D721Med (cell line): ENCODE data around the gene CHD6.

Source experiments
- DNase-seq: peaks from one replicate; pipeline ENCODE4 v3.0.0; 2011; ENCODE audit warnings: low spot score; ENCODE audit not compliant: insufficient read length
- FAIRE-seq: peaks from 2 replicates; lab custom pipeline; 2011; peaks lifted over from hg19 to GRCh38; lab: Jason Lieb, UNC
- CTCF ChIP-seq: IDR thresholded peaks from 2 replicates; pipeline ENCODE4 v1.5.1; 2012; ENCODE audit warnings: mild to moderate bottlenecking, control low read depth; ENCODE audit not compliant: insufficient read depth; ENCODE audit errors: missing control alignments

CHD6 gene

GRCh38 chr20:41398408-41398807 lies 219.8 kb downstream of the CHD6 start:
- no peak for FAIRE-seq
- TF ChIP-seq CTCF: no peak
- DNase-seq: no peak

DNA sequence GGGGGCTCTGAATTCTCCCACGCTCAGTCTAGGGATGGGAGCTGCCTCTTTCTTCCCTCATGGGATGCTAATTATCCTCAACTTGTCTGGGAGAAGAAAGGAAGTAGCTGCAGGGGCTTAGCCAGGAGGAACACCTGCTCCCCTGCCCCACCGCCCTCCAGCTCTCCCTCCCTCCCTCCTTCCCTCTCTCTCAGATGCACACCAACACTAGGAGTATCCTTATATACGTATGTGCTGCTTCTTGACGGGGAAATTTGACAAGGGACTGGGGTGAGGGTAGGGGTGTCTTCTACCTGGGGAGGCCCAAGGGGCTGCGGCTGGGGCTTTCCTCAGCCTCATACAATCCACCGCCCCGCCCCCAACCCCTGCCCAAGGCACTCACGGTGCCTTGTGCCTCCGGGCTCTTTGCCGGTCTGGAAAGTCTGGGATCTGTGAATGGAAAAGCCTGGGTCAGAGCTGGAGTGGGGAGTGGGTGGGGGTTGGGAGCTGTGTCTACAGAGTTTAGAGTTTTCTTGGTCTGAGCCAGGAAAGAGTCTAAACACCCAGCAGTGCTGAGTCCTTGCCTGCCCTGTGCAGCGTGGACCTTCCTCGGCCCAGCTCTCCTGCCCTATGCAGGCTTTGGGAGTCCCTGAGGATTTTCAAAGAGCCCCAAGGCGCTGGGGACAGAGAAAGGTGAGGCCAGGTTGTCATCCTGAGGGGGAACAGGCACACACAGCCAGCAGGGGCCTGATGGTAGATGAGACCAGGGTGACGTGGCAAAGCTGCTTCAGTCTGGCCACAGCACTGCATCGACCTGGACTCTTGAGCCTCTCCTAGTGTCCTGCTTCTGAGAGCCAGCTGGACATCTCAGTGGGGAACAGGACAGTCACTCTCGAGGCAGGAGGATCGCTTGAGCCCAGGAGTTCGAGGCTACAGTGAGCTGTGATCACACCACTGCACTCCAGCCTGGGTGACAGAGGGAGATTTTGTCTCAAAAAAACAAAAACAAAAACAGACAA lies 222.2 kb downstream of the CHD6 start:
- DNase-seq (no peak), FAIRE-seq (no peak)
- TF ChIP-seq CTCF: no peak

DNA sequence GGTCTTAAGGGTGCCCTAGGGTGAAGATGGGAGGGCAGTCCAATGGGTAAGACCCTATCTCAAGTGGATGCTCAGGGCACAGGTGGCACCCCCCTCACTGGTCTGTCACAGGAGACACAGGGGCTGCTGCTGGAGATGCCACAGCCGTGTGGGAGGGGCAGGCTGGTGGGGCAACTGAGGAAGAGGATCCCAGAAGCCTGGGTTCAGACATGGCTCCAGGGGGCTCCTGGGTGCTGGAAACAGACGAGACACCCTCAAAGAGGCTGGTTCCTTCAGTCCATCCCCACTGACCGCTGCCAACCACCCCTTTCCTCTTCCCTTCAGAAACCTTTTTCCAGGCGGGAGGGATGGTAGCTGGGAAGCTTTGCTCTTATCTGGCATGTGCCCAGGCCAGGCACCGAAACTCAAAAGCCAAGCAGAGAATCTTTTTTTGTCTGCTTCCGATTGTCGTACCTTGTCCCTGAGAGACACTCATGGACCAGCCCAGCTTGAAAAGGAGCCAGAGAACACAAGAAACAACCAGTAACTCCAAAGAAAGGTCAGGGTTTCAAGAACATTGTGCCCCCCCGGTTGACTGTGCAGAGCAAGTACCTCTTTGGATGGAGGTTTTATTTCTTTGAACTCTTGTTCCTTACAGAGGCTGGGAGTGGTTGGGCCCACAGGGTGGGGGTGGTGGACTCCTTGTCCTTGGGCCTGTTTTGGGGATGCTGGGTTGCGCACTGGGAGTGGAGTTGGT lies 223.1 kb downstream of the CHD6 start:
- FAIRE-seq (no peak), DNase-seq (no peak)
- no peak for TF ChIP-seq CTCF

GRCh38 chr20:41394081-41394480 lies 224.1 kb downstream of the CHD6 start:
- DNase-seq (no peak), FAIRE-seq (no peak)
- no peak for TF ChIP-seq CTCF

GRCh38 chr20:41393705-41394066 lies 224.5 kb downstream of the CHD6 start:
- FAIRE-seq (no peak), DNase-seq (no peak)
- no peak for TF ChIP-seq CTCF

DNA sequence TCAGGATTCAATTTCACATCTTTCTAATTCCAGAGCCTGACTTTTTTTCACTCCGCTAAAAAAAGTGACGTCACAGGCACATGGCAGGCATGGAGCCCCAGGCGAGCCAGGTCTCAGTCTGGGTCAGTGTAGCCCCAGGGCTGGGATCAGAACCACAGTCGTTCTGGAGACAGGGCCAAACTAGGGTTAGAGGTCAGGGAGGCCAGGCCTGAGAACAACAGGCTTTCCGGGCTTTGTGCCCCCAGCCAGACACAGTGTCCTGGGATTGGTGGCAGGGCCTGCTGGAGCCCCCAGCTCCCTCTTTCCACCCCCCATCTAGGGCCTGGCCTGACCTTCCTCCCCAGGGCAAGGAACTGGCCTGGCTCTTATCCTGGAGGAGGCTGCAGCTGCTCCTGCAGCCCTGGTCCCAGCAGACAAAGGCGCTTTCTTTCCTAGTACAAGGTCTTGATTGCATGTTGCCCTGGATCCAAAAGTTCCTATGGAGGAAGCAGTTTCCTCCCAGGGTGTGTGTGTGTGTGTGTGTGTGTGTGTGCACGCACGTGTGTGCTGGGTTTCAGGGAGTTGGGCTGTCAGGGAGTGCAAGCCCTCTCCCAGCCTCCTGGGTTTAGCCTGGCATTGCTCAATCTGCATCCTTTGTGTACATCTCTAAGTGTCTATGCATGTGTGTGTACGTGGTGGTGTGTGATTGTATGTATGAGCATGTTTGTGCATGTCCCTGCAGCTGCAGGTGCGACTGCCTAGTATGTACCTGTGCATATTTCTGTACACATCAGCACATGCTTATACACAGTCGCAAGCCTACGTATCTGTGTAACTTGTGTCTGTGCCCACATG lies 225.1 kb downstream of the CHD6 start:
- DNase-seq (no peak), FAIRE-seq (no peak)
- no peak for TF ChIP-seq CTCF
